Fibroblast of skin of left biceps (primary cell): ENCODE data around the gene MYB.
"Not testable (repeated sequence)": the region's sequence is repeated elsewhere in the genome, so short reads cannot be mapped to it uniquely, and the experiment has no call there.

ENCODE experiments used
- DNase-seq, 2 experiments: peaks; one replicate each; pipeline ENCODE4 v3.0.0-alpha.2; 2013; ENCODE audit warnings: low read depth in 2 of 2

Gene MYB

DNA sequence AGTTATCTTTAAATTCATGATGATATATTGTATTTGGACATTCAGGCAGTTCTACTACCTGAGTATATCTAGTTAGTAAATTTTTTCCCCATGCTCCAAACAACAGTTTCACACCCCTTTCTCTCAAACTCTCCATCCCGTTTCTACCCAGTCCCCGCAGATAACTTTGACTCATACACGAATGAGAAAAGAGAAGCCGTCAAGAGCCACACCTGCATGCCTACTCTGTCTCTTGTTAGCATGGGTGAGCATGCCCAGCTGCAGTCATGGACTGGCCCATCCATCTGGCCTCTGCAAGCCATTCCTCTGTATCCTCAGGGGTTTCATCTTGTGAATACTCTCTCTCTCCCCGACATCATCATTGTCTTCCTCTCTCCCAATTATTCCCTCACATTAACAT, 41.5 kb downstream of the MYB start:
- DNase-seq = no peak

DNA sequence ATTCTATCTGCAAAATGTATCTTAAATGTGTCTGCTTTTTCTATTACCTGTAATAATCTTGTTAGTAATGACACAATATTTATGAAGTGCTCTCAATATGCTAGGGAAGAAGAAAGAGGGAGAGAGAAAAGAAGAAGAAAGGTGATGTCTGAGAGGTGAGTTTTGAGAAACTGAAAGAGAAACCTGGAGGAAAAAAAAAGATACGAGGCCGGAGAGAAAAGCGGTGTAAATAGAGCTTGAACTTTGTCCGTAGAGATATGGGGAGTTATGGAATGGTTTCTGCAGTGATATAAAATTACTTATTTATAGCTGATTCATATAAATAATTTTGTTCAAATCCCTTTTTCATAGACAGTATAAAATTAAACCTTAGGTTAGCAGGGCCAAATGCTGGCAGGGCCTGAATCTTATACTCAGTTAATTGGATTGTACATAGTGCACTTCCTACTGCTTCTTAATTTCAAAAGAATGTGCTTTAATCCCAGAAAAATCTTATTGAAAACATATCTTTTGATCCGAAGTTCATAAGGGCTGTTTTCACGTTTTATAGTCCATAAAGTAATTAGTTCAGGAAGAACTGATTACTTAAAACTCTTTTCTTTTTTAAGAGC, 43.0 kb downstream of the MYB start:
- no peak for DNase-seq

DNA sequence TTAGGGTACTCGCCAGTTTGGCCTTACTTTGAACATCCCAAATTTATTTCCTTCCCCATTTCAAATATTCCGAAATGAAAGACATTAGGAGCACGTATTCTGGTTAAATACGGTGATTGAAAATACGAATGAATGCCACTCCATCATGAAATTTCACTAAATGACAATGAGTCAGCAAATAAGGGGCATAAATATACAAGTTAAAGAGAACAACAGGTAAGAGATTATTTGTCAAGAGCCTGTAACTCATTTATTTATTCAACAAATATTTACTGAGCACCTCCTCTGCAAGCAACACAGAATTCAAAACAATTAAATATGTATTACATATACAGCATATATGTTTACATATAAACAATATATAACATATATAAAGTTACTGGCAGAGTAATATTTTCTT, 44.8 kb downstream of the MYB start:
- no peak for DNase-seq

DNA sequence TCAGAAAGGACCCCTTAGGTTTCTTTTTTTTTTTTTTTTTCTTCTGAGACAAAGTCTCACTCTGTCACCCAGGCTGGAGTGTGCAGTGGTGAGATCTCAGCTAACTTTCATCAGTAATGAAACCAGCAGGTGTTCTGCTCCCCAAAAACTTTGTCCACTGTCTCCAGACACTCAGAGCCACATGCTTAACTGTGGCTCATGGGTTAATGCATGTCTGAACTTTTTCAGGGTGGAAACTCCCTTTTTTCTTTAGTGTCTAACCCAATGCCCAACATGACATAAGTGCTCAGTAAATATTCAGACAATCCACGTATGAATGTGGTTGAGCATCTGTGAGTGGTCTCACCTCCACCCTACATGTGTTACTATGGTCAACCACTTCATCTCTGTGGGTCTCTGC, 45.4 kb downstream of the MYB start:
- DNase-seq = no peak

DNA sequence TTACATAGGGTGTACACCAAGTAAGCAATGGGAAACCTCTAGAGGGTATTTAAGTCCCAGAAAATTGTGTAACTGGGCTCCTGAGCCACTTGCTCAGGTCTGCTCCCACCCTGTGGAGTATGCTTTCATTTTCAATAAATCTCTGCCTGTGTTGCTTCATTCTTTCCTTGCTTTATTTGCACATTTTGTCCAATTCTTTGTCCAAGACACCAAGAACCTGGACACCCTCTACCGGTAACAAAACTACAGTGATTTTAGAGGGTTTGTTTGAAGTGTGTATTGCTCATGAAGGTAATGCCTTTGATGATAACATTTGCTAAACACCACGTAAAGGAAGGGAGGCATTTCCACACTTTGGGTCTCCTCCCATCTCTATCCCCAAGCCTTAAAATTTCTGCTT, 46.2 kb downstream of the MYB start:
- DNase-seq = no peak

DNA sequence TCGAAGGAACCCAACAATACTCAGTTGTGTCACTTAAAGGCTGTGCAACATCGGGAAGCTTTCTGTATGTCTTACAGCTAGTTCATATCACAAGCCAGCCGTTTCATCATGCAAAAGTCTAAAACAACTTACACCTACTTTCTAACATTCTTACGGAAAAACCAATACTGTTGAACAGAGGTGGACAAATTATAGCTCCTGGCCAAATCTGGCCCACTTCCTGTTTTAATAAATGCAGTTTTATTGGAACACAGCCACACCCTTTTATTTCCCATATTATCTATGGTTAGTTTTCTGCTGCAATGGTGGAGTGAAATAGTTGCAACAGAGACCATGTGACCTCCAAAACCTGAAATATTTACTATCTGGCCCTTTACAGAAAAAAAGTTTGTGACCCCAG, 46.6 kb downstream of the MYB start:
- no peak for DNase-seq

DNA sequence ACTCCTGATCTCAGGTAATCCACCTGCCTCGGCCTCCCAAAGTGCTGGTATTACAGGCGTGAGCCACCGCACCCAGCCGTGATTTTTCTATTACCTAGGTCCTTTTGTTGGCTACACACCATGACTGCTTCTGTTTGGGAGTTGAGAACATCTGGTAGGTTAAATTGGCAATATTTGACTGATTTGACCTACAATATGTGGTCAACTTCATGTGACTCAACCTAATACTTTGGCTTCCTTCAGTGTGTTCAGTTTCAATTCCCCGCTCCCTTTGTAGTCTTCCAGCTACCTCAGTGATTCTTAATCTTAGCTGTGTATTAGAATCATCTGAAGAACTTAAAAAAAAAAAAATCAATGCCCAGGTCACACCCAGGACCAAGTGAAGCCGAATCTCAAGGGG, 47.4 kb downstream of the MYB start:
- DNase-seq = no peak

DNA sequence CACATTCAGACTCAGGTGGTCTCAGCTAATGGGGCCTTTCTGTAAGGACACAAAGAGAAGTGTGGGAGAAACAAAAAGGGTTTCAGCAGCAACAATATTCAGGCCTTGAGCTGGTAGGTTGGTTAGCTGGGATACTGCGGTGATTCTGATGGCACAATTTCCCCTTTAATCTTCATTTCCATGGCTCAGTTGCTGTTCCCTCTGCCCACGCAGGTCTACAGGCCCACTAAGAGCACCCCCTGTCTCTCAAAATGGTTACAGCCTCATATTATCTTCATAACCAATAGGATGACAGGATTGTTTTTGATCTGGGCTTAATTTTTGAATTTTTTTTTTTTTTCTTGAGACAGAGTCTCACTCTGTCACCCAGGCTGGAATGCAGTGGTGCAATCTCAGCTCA, 48.9 kb downstream of the MYB start:
- no peak for DNase-seq

DNA sequence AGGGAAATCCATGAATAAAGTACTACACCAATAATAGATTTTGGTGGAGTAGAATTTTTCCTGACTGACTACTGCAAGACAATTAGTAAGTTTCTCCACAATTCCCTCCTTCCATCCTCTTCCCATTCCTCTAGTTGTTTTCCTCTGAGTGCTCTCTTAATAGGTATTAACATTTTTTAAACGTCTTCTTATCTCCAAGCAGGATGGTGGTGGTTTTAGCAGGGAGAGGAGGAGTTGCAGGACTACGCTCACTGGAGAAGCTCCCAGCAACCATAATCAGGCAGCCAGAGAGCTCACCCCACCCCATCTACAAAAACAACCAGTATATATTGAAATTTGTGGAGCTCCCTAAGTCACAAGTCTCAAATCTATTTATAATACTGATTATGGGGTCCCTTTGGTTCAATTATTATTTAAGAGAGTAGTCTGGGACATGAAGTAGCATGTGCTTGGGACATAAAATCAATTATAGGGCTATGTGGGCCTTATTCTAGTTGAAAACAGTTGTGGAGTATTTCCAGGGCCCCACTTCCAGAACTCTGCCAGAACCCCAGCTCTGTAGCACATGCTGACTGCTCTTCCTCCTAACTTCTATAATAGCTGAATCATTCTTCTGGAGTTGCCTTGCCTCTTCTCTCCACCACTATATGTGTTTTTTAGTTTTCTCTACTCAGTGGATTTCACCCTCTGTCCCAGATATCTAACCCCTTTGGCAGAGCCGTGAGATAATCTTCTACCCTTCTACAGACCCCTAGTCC, 49.8 kb downstream of the MYB start:
- DNase-seq = no peak

DNA sequence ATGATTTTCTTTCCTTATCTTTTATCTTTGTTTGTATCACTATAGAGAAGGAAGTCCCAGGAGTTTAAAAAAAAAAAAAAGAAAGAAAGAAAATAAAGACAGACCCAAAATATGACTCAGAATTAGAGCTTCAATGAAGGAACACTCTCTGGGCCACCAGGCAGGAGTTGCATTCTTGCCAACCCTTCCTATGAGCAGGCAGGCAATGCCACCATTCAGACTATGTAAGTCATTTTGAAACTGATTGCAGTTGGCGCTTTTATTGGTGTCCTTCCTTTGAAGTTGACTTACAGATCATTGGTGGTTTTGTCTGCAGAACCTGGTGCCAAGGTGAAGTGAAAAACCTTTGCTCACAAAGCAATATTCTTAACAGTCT, 50.3 kb downstream of the MYB start:
- DNase-seq = no peak

DNA sequence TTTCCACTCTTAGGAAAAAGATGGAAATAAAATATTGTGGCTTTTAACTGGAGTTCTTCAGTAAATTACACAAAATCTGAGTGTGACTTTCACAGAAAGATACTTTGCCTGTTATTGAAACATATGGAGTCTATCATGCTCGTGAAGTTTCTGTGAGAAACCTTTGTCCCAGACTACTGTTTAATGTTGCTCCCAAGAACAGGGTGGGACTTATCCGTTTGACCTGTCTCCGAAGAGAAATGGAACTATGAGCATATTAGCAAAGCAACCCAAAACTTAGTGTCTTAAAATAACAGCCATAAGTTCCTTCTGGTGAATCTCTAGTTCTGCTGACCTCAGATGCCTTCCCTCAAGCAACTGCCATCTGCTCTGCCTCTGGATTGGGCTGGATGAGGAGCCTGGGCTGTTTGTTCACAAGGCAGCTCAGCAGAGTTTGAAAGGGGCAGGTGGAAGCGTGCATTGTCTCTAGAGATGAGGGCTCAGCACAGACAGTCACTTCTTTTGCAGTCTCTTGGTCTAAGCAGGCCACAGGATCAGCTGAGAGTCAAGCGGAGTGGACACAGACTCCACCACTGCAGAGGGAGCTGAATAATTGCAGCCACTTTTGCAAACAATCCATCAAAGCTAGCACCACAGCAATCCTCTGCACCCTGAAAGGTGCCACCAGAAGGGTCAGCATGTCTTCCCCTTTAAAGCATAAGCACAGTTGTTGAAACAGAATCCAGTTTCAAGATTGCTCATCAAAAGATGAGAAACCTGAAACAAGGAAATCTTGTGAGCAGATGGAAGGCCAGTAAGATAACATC, 52.8 kb downstream of the MYB start:
- no peak for DNase-seq

DNA sequence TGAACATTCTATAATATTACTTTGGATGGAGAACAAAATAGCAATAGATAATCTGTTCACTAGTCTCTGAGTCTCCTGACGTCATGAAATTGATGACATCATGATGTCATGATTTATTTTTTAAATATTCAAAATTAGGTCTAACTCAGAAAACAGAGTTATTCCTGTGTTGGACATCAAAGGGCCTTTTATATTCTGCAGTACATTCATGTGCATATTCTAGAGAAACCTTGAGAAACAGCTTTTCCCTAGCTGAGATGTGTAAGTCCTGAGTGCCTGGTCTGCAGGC, 53.3 kb downstream of the MYB start:
- DNase-seq = no peak

DNA sequence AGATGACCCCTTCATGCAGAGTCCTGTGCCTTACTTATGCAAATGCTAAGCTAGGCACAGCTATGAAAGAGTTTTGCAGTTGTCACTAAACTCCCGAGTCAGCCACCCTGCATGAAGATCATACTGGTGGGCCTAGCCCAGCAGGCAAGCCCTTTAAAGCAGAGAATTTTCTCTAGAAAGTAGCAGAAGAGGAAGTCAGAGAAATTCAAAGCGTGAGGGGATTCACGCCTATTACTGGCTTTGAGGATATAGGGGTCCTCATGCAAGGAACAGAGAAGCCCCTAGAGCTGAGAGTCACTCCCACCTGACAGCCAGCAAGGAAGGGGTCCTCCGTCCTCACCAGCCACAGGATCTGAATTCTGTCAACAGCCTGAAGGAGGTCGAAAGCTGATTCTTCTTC, 54.6 kb downstream of the MYB start:
- no peak for DNase-seq

DNA sequence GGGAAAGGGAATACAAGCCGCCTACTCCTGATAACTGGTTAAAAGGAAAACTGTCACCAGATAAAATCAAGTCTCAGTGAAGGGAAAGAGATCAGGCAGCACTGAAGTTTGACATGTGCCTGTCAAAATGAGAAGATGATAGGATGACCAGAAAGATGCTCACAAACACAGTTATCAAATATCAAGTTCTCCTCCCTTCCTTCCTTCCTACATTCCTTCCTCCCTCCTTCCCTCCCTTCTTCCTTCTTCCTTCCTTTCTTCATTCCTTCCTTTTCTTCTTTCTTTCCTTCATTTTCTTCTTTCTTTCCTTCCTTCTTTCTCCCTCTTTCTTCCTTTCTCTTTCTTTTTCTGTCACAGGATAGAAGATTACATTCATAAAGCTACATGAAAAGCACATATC, 55.2 kb downstream of the MYB start:
- no peak for DNase-seq

DNA sequence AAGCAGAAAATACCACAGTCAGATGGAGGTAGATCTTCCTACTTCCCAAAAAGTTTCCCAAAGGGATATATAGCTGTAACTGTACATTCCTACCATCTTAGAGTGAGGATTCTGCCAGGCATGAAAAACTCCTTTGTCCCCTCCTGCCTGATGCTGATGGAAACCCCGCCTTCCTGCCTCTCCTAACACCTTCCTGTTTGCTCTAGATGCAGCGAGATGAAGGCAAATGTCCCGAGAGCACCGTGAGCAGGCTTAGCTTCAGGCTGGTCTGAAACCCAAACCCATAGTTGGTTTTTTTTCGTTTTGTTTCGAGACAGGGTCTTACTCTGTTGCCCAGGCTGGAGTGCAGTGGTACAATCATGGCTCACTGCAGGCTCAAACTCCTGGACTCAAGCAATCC, 55.6 kb downstream of the MYB start:
- DNase-seq = no peak

DNA sequence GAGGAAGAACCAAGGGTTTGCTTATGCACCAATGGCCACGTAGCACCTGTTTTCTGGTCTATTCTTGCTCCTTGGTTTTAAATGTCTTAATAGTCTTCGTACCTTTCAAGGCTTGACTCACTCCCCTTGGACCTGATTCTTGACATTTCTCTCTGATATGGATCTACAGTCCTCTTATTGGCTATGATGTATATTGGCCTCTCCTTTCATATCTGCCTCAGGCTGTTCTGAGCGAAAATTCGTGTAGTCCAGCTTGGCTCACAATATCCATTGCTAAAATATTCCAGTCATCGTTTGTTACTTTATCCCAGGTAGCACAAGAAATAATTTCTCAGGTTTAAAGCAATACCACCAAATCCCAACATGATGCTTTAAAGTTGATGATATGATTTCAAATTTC, 59.6 kb downstream of the MYB start:
- no peak for DNase-seq

DNA sequence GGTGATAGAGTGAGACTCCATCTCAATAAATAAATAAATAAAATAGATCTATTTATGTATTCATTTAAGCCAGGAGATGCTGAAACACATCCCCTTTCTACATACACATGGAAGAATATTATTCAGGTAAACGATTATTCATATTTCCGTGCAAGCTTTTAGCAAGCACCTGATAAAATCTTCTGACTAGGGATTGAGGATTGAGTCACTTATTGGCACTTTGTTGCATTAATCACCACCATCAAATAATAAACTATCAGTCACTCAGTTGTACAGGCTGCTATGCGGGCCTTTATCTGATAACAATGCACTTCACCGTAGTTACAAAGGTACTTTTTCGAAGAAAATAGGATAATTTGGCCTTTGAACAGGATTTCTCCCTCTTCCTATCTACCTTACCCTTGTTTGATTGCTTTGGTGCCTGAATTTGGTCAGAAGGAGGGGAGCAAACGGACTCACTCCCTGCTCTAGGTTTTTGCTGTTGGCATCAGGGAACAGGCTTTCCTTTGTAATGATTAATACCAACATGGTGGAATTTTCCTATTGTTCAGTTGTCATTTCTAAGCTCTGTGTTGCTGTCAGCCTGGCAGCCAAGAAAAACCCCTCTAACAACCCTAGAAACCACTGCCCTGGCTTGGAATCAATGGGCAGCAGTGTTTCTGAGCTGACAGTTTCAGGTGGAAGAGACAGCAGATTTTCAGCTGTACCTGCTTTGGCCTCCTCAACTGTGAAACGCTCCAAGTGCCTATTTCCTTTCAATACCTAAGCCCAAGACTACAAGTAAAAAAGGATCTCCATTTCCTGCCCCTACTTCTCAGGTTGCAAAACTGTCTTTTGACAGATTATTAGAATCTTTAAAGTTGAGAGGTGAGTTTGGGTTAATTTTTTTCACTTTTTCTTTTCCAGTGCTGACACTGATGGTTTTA, 63.0 kb downstream of the MYB start:
- no peak for DNase-seq

DNA sequence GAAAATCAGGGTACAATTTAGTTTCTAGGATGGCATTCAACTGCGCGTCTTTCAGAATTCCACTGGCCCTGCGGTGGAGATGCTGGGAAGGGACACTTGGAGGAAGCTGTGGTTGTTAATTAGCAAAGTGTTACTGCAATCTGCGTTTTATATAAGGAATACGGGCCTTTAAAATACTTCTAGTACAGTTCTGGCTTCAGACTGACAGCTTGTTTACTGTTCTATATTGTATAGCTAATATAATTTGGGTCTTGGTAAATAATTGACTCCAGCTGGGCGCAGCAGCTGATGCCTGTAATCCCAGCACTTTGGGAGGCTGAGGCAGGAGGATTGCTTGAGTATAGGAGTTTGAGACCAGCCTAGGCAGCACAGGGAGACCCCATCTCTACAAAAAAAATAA, 63.7 kb downstream of the MYB start:
- DNase-seq = no peak

DNA sequence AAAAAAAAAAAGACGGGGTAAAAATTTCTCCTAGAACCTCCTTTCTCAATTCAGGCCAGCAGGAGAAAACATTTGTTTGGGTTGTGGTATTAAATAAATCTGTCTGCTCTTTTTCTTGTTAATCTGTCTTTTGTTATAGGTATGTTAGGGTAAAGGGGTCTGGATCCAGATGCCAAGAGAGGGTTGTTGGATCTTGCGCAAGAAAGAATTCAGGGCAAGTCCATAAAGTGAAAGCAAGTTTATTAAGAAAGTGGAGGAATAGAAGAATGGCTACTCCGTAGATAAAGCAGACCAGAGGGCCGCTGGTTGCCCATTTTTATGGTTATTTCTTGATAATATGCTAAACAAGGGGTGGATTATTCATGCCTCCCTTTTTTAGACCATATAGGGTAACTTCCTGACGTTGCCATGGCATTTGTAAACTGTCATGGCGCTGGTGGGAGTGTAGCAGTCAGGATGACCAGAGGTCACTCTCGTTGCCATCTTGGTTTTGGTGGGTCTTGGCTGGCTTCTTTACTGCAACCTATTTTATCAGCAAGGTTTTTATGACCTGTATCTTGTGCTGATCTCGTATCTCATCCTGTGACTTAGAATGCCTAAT, 65.4 kb downstream of the MYB start:
- DNase-seq = not testable (repeated sequence)

DNA sequence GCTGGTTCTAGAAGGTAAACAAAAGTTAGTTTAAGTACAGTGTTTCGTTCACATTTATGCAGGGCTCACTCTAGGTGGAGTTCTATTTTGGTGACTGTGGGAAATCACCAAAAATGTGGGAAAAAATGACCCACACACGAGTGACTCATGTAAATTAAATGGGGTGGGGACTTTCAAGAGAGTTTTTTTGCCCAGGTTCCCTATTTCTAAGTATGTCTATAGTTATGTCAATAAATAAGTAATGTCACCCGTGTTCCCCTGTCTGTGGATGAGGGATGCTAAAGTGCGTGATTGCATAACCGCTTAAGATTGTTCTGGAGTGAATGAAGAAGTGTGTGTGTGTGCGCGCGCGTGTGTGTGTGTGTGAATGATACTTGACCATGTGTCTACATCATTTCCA, 69.1 kb downstream of the MYB start:
- DNase-seq = no peak

DNA sequence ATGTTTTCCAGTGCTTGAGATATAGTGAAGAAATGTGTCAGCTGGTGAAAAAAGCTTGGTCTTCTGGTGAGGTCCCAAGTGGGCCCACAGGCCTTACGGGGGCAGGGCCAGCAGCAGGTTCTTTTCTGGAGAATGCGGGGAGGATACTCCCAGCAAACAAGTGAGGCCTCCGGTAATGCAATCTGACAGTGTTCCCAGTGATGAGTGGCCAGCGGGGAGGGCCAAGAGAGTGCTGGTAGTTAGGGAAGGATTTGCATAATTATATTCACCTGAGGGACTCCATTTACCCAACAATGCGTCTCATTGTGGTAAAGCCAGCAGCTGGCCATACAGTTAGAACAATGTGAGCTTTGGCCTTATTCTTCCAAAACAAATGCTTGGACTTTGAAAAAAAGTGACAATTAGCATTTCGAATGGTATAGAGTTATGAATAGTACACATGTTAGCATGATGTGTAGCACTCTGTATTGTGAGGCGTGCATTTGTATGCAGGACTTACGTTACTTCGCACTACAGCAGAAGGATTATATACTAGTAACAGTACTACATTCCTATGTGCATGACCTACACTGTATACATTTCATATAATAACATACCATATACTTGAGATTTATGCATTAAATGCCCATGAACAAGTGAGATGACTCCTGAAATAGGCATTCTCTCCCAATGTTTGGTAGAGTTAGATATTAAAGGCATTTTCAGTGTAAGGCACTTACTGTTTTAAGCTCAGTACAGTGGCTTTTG, 69.8 kb downstream of the MYB start:
- DNase-seq = no peak
